ENCODE measurements around the gene CCDC183.

DNA sequence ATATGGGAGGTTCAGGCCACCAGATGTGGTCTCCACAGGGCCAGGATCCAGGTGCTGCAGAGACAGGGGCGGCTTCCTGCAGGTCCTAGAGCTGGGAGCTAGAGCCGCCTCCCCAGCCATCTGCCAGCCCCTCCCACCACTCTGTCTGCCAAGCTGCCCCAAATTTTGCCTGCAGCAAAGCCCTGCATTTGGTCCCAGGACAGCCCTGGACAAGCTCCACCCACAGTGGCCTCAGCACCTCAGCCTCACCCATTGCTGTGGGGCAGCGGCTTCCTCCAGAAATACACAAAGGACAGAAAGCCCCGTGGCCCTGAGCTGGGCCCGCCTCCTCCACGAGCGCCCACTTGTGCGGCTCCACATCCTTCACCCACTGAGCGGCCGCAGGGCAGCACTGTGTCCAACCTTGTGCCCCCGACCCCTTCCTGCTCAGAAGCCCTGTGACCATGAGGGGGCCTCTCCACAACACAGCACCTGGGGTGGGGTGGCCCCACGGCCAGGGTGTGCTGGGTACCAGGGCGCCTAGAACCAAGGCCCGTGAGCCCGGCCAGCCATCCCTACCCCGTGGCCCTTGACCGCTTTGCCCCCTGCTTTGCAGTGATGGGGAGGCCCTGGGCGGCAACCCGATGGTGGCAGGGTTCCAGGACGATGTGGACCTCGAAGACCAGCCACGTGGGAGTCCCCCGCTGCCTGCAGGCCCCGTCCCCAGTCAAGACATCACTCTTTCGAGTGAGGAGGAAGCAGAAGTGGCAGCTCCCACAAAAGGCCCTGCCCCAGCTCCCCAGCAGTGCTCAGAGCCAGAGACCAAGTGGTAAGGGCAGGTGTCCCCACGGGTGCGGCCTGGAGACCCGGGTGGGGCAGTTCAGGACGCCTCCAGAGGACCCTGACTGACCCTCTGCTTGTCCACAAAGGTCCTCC lies 42.4 kb downstream of the CCDC183 start:
- TF ChIP-seq, protein P1, sequence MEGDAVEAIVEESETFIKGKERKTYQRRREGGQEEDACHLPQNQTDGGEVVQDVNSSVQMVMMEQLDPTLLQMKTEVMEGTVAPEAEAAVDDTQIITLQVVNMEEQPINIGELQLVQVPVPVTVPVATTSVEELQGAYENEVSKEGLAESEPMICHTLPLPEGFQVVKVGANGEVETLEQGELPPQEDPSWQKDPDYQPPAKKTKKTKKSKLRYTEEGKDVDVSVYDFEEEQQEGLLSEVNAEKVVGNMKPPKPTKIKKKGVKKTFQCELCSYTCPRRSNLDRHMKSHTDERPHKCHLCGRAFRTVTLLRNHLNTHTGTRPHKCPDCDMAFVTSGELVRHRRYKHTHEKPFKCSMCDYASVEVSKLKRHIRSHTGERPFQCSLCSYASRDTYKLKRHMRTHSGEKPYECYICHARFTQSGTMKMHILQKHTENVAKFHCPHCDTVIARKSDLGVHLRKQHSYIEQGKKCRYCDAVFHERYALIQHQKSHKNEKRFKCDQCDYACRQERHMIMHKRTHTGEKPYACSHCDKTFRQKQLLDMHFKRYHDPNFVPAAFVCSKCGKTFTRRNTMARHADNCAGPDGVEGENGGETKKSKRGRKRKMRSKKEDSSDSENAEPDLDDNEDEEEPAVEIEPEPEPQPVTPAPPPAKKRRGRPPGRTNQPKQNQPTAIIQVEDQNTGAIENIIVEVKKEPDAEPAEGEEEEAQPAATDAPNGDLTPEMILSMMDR (IDR thresholded peaks at IDR 0.05; ENCODE audit: low read depth, low read length, missing input control): no peak
- TF ChIP-seq RAD21 (IDR thresholded peaks at IDR 0.05): no peak
